Lower leg skin (tissue), 4 donors: ENCODE results near the gene GPR25. TPM values are rescaled to one million over a fixed set of nuclear protein-coding genes. Genes with fewer than 3 reads are reported as not detected.

Experiments used
- DNase-seq, 2 donors: peaks; one replicate each; pipeline ENCODE4 v3.0.0-alpha.2; 2019; ENCODE audit warnings: low spot score in 2 of 2
- H3K4me3 ChIP-seq: fragments of 200-600 bp; sonication (generic); 2 replicates; pipeline ENCODE4 v1.5.1; 2017; ENCODE audit warnings: mild to moderate bottlenecking, low read depth; ENCODE audit not compliant: poor library complexity, severe bottlenecking
- CTCF ChIP-seq, 3 donors: fragments of 450-650 bp; IDR thresholded peaks; one replicate each; pipeline ENCODE4 v1.5.1; 2016; ENCODE audit warnings: antibody characterized with exemption in 3 of 3, mild to moderate bottlenecking in 3 of 3, moderate library complexity in 2 of 3
- POLR2A ChIP-seq, 2 donors: fragments of 450-650 bp; IDR thresholded peaks; one replicate each; pipeline ENCODE4 v1.6.1; 2016 to 2017; ENCODE audit warnings: antibody characterized with exemption in 2 of 2, mild to moderate bottlenecking in 1 of 2, moderate library complexity in 1 of 2
- WGBS, 2 donors: methylation state at CpG; one replicate each; pipeline ENCODE4 v1.1.5; 2018; 5-methylcytosine and 5-hydroxymethylcytosine counted together
- intact Hi-C: fragments of 100-400 bp; cut with DNase I; formaldehyde crosslinking; loops from one replicate; pipeline ENCODE4 v1.15.0; 2023; ENCODE audit warnings: low total_unique reads
- total RNA-seq, 4 donors: library from RNA; depleted of rRNA; stranded (reverse); fragments of >200 nt; gene quantifications; one replicate each; pipeline ENCODE4 v1.1.0, GENCODE V29; 2016

The GPR25 gene
- total RNA-seq, 4 donors from 2014 or later, result not detected

- intact Hi-C loops, result loop anchor here (10.0 kb wide), 1 partner anchor 153 kb away; no protein-coding TSS in a partner anchor
- H3K4me3 ChIP-seq, result no peak overlapping the region
- no peak for DNase-seq
- 18 to 29% methylated on average over 8 of the region's 8 CpGs for WGBS, 2 donors
- TF ChIP-seq POLR2A (IDR thresholded peaks at IDR 0.05) (no peak), CTCF (IDR thresholded peaks at IDR 0.05) (no peak)
These were observed 19.0 kb downstream of the GPR25 start for GRCh38 chr1:200891774-200892157.

DNA sequence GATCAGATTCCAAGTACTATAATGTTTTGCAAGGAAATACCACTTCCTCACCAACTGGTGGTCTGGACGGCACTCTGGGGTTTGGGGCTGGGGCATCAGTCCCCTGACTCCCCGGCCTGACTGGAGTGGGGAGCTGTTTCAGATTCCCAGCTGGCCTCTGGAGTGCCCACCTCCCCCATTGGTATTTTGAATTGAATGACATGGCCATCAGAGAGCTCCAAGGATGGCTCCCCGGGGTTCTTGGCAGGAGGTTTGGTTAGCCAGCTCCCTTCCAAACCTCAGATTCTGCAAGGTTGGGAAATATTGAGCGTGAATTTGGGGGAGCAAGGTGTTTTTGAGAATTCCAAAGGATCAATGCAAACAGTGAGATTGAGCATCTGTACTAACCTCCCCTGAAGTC is 19.8 kb downstream of the GPR25 start:
- 57 to 65% methylated on average over 4 of the region's 4 CpGs for WGBS, 2 donors
- no peak for DNase-seq
- no peak for TF ChIP-seq POLR2A (IDR thresholded peaks at IDR 0.05)
- no peak for TF ChIP-seq CTCF (IDR thresholded peaks at IDR 0.05)
- H3K4me3 ChIP-seq, result no peak overlapping the region
- intact Hi-C loops, result loop anchor here (10.0 kb wide), 1 partner anchor 152 kb away; no protein-coding TSS in a partner anchor

GRCh38 chr1:200892958-200893357 is 20.2 kb downstream of the GPR25 start:
- no peak overlapping the region for H3K4me3 ChIP-seq
- TF ChIP-seq POLR2A (IDR thresholded peaks at IDR 0.05), result no peak
- intact Hi-C loops, result loop anchor here (10.0 kb wide), 1 partner anchor 152 kb away; no protein-coding TSS in a partner anchor
- DNase-seq, result no peak

GRCh38 chr1:200893411-200893901 is 20.7 kb downstream of the GPR25 start:
- DNase-seq, result no peak
- H3K4me3 ChIP-seq, result no peak overlapping the region
- intact Hi-C loops, result loop anchor here (10.0 kb wide), 1 partner anchor 151 kb away; no protein-coding TSS in a partner anchor
- WGBS, 2 donors, result 63 to 68% methylated on average over 6 of the region's 6 CpGs
- TF ChIP-seq CTCF (IDR thresholded peaks at IDR 0.05) (no peak), POLR2A (IDR thresholded peaks at IDR 0.05) (no peak)

DNA sequence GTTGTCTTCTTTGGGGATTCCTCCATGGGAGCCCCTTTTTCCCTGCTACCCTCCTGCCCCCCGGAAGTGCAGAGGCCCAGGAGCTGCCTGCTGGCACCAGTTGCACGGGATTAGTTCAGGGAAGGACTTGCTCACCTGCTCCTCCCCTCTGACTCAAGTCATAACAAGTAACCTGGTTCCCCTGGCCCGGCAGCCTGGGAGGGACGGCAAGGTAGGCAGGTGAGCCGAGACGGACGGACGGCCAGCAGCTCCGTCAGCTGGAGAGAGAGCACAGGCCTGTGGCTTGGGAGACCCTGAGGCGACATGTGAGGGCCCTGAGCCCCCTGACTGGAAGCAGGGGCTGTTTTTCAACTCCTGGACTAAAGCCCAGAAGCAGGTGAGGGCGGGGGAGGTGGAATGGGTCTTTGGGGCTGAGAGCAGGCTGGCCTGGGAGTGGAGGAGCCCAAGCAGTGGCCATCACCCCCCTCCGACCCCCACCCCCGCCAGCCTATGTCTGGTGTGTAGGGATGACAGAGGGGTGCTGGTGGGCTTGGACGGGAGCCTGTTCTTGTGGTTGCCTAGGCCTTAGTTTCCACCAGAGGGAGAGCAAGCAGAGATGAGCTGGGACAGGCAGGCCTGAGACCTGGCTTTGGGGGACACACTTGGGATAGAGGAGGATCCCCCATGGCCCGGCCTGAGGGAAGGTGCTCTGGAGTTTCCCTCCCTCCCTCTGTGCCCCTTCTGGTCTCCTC is 22.1 kb downstream of the GPR25 start, which contains the start of gene INAVA:
Gene INAVA, plus strand, starts transcription at position 189 of the 731 bp plus-strand sequence. CDS start 3,501 bp downstream, outside the sequence.
- TF ChIP-seq CTCF (IDR thresholded peaks at IDR 0.05) (no peak), POLR2A (IDR thresholded peaks at IDR 0.05) (no peak)
- intact Hi-C loops, result loop anchor here (10.0 kb wide), 1 partner anchor 150 kb away; no protein-coding TSS in a partner anchor
- H3K4me3 ChIP-seq, result peak within 1 kb of the TSS; percentile 29
- peak in 1 of 2 donors; percentile 59 for DNase-seq
- WGBS, 2 donors, result 59 to 65% methylated on average over 15 of the region's 15 CpGs

DNA sequence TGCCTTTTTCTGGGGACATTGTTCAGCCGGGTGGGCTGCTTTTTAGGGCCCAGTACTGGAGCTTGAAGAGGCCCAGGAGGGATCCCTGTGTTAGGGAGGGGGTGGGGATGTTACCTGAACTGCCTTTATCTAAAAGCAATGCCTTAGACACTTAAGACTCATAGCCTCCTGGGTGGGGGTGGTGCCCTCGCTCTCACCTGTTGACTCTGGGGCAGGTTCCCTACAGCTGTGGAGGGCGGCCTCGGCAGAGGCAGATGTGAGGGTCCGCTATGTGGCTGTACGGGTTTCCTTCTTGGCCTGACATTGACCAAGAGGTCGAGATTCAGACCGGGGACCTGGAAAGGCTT is 22.6 kb downstream of the GPR25 start:
- TF ChIP-seq POLR2A (IDR thresholded peaks at IDR 0.05), result no peak
- TF ChIP-seq CTCF (IDR thresholded peaks at IDR 0.05), result no peak
- intact Hi-C loops, result loop anchor here (10.0 kb wide), 1 partner anchor 149 kb away; no protein-coding TSS in a partner anchor
- DNase-seq, result no peak
- peak overlapping the region; percentile 29 for H3K4me3 ChIP-seq
- 42 to 48% methylated on average over 5 to 6 of the region's 8 CpGs for WGBS, 2 donors
